Measurements from ENCODE around the gene CYP3A5. TPM values are rescaled to one million over a fixed set of nuclear protein-coding genes. Genes with fewer than 3 reads are reported as not detected.

The CYP3A5 gene
- total and polyA plus RNA-seq, 9 of the 15 experiments (the other 6 are each of a cell fraction or from before 2014, with no cell fraction given): 0.73 to 2.8 (median 1.5) TPM

- TF ChIP-seq MAFF (IDR thresholded peaks at IDR 0.05; ENCODE audit: low read length): peak; percentile 72
- TF ChIP-seq NCOA6 (IDR thresholded peaks at IDR 0.05): no peak
These were observed 5.4 kb upstream of the CYP3A5 start (continued) for GRCh38 chr7:99685129-99685758.

- Histone ChIP-seq H3K4me2 (ENCODE audit: insufficient read depth, low read length) (peak overlapping the region; percentile 74), H3K9ac (ENCODE audit: insufficient read depth in 1 of 2, low read depth in 2 of 2, low read length in 2 of 2) (peak overlapping the region; percentile 27 to 66; a peak in 2 of 4 replicates), H3K4me3 (no peak overlapping the region), H3K4me1 (replicated peaks in 1 of 2; ENCODE audit: control insufficient read depth in 2 of 2, insufficient read depth in 2 of 2, low read length in 2 of 2) (peaks cover 14 to 25% of the 10 kb centered on the region in 2 experiments; a peak in 4 of 5 replicates), H2AFZ (ENCODE audit: low read depth, low read length) (peak overlapping the region; percentile 69), H3K9me3 (replicated peaks; ENCODE audit: control insufficient read depth, insufficient read depth, low read depth, low read length) (no peaks in the 10 kb centered on the region), H4K20me1 (replicated peaks; ENCODE audit: control insufficient read depth, insufficient read depth, low read length) (no peaks in the 10 kb centered on the region), H3K36me3 (ENCODE audit: control insufficient read depth, insufficient read depth, low read length) (no peaks in the 10 kb centered on the region), H3K27ac (ENCODE audit: extremely low read depth, low read depth, low read length) (peak overlapping the region; percentile 54), H3K79me2 (ENCODE audit: control insufficient read depth, insufficient read depth, low read length) (no peaks in the 10 kb centered on the region), H3K9me1 (ENCODE audit: control insufficient read depth, insufficient read depth, low read length) (no peaks in the 10 kb centered on the region), H3K27me3 (ENCODE audit: control insufficient read depth in 2 of 2, insufficient read depth in 2 of 2, low read length in 2 of 2) (no peaks in the 10 kb centered on the region)
- no TSS peak for BruUV-seq (replicated peaks)
- FAIRE-seq (peak; percentile 74), ATAC-seq (peak; percentile 84), DNase-seq (ENCODE audit: extremely low read depth in 1 of 4, low spot score in 3 of 4) (peak; percentile 51 to 77 (median 63))
- WGBS (ENCODE audit: insufficient coverage, low coverage, missing lambda C conversion rate): 0% methylated on average over 4 of the region's 4 CpGs
- CTCF ChIA-PET (ENCODE audit: low intra/inter-chr PET ratio): no interaction called here
- intact Hi-C loops (cut with micrococcal nuclease) (loop anchor here (2.0 kb wide), 1 partner anchor 14 kb away; no protein-coding TSS in a partner anchor), in situ Hi-C loops (cut with MboI) (no loop called here)
- POLR2A ChIA-PET: interaction anchor here (0.7 to 2.6 kb wide), 8 partner anchors 9 to 237 kb away, joined by 3 to 26 read pairs (median 4); no protein-coding TSS in a partner anchor
- TF ChIP-seq BRD4 (IDR thresholded peaks at IDR 0.05) (no peak), MBD1 (CRISPR knock-in tag; IDR thresholded peaks at IDR 0.05) (no peak), ZNF12 (CRISPR knock-in tag; IDR thresholded peaks at IDR 0.05) (no peak), CBFA2T3 (IDR thresholded peaks at IDR 0.05) (no peak), ZNF347 (CRISPR knock-in tag; IDR thresholded peaks at IDR 0.05; ENCODE audit: low read depth) (no peak), SMARCA5 (IDR thresholded peaks at IDR 0.05) (no peak), ZKSCAN3 (CRISPR knock-in tag; IDR thresholded peaks at IDR 0.05) (no peak), MECOM (CRISPR knock-in tag; IDR thresholded peaks at IDR 0.05) (no peak), ZNF175 (CRISPR knock-in tag; IDR thresholded peaks at IDR 0.05; ENCODE audit: low read depth) (no peak), KDM5B (IDR thresholded peaks at IDR 0.05; ENCODE audit: insufficient replicate concordance, low read depth, low read length) (no peak), MED1 (CRISPR knock-in tag; IDR thresholded peaks at IDR 0.05; ENCODE audit: borderline replicate concordance) (no peak), ETV1 (tag; conservative IDR thresholded peaks at IDR 0.05; ENCODE audit: low read depth) (no peak), BRF1 (IDR thresholded peaks at IDR 0.05; ENCODE audit: borderline replicate concordance, extremely low read depth, insufficient read length) (no peak), MLX (CRISPR knock-in tag; conservative IDR thresholded peaks at IDR 0.05) (no peak), HNRNPLL (IDR thresholded peaks at IDR 0.05; ENCODE audit: low read depth, low read length, poor library complexity, severe bottlenecking) (no peak), ILK (tag; IDR thresholded peaks at IDR 0.05; ENCODE audit: borderline replicate concordance, low read depth) (no peak), GTF2A2 (tag; IDR thresholded peaks at IDR 0.05) (no peak), ZNF23 (CRISPR knock-in tag; IDR thresholded peaks at IDR 0.05) (no peak), XRCC4 (IDR thresholded peaks at IDR 0.05; ENCODE audit: extremely low read depth, insufficient read depth, insufficient read length) (no peak), HIVEP1 (CRISPR knock-in tag; IDR thresholded peaks at IDR 0.05) (no peak)
These were observed 780 bp downstream of the CYP3A5 start for GRCh38 chr7:99679032-99679399.

Data from K562 (cell line).